ENCODE measurements around the gene STPG2.

DNA sequence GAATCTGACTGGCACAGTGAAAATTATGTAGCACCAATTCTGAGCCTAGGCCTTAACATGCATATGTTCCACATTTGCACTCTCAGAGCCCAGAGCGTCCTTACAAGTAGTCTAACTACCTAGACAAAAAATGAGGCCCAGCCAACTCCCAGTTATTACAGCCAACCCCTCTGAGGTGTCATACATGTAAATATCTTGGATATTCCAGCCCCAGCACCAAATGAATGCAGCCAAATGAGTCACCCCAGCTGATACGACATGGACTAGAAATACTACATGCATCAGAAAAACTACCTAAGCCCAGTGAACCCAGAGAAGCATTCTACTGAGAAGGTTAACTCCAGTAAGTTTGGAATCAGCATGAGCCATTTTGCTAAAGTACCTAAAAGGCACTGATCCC is 145.1 kb downstream of the STPG2 start:
- TF ChIP-seq, protein P1, sequence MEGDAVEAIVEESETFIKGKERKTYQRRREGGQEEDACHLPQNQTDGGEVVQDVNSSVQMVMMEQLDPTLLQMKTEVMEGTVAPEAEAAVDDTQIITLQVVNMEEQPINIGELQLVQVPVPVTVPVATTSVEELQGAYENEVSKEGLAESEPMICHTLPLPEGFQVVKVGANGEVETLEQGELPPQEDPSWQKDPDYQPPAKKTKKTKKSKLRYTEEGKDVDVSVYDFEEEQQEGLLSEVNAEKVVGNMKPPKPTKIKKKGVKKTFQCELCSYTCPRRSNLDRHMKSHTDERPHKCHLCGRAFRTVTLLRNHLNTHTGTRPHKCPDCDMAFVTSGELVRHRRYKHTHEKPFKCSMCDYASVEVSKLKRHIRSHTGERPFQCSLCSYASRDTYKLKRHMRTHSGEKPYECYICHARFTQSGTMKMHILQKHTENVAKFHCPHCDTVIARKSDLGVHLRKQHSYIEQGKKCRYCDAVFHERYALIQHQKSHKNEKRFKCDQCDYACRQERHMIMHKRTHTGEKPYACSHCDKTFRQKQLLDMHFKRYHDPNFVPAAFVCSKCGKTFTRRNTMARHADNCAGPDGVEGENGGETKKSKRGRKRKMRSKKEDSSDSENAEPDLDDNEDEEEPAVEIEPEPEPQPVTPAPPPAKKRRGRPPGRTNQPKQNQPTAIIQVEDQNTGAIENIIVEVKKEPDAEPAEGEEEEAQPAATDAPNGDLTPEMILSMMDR (IDR thresholded peaks at IDR 0.05) = no peak
- no peak for TF ChIP-seq POLR2A (IDR thresholded peaks at IDR 0.05)
